Islet precursor cell (in vitro differentiated cells): ENCODE measurements around the gene ZSWIM1.
"Not testable (repeated sequence)": the region's sequence is repeated elsewhere in the genome, so short reads cannot be mapped to it uniquely, and the experiment has no call there.

Source experiments
- DNase-seq: peaks from one replicate; pipeline ENCODE4 v3.0.0-alpha.2; 2018

The ZSWIM1 gene

DNA sequence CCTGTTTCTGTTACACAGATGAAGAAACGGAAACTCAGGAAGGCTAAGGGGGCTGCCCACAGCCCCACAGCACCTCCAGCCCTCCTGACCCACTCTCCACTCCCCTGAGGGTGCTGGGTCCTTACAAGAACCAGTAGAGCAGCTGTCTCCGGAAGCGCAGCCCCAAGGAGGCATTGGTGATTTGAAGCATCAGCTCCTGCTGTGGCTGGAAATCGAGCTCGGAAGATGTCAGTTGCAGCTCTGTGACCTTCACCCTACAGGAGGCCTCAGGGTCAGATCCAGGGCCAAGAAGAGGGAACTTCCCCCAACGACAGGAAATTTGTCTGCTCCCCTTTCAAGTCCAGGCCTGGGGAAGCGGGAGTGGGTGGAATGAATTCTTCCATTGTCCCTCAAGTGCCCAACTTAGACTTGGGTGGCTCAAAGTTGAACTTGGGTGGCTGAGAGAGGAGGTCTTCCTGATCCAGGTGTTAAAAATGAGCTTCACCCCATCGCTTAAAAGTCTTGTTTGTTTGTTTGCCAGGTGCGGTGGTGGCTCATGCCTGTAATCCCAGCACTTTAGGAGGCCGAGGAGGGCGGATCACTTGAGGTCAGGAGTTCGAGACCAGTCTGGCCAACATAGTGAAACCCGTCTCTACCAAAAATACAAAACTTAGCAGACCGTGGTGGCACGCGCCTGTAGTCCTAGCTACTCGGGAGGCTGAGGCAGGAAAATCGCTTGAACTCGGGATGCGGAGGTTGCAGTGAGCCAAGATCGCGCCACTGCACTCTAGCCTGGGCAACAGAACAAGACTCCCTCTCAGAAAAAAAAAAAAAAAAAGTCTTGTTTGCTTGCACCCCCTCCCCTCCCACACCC lies 29.0 kb downstream of the ZSWIM1 start:
- DNase-seq, result no peak

DNA sequence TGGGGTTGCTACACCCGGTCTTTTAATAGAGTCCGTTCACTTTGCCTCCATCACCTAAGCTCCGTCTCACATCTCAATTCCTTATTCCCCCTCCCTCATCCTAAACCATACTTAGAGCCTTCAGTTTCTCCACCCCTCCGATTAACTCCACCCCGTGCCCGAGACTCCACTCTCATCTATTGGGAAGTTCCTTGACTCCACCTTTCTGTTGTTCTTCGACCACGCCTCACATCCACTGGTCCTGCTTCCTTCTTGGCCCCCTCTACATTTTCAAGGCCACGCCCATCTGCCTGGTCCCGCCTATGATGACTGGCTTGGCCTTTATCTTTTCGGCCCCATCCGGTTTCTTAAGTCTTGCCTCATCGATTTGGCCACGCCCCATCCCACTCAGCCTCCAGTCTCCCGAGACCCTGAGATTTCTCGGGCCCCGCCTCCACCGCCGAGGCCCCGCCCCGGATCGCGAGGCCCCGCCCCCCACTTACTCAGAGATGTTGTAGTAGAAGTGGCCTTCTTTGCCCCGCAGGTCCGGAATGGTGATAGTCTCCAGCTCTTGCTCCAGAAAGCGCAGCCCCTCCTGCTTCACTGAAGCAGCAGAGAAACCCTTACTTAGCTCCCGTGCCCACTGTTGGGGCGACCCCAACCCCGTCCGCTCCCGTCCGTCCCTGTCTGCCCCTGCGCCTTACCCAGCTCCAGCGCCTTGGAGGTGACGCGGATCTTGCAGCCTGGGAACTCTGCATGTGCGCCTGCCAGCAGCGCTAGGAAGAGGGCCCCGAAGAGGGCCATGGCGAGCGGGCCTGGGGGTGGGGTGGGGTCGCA lies 29.9 kb downstream of the ZSWIM1 start:
- DNase-seq, result peak; percentile 100

DNA sequence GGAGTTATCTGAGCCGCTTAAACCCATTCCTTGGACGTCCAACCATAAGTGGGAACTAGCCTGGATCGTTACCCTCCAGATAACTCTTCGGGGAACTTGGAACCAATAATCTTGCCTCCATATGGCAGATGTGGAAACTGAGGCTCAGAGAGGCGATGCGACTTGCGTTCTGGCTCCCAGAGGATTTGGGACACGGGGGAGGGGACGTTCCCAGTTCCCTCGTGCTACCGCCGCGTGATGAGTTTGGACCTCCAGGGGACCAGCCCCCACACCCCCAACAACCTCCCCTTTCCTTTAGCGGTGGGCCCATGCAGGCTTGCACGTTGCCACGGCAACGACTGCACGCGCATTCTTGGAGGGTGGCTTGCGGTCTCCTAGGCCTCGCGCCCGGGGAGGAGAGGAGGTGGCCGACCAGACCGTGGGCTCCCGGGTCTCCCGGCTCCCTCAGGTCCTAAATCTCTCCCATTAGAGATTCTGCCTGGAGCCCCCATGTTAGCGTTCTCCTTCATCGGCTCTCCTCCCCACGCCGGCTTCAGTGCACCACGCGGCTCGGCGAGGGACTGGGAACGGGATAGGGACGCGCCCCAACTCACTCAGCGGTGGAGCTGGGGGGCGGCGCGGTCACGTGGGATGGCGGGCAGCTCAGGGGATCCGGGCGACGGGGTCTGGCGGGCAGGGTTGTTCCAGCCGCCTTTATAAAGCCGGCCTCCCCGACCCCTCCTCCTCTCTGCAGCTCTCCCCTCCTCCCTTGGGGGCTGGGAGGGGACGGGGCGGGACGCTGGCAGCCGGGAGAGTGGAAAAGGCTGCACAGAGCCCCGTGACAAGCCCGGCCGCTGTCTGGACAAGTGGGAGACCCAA lies 30.7 kb downstream of the ZSWIM1 start, which contains the start of gene PLTP:
PLTP (minus strand) TSS at position 670 of the 858 bp plus-strand sequence. CDS start 703 bp downstream, outside the sequence.
- DNase-seq, result peak; percentile 91

DNA sequence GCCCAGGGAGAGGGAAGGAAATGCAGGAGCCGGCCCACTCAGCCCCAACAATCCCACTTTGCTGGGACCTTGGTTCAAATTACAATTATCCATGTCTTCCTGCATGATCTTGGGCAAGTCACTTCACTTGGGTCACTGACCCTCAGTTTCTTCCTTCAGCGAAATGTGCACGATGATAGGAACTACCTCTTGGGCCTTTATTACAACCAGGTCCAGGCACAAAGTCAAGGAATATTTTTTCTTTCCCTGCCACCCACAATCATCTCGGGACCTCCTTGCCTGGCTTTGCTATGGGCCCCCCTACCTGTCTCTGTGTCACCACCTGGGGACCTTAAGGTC lies 31.3 kb downstream of the ZSWIM1 start:
- DNase-seq, result no peak

DNA sequence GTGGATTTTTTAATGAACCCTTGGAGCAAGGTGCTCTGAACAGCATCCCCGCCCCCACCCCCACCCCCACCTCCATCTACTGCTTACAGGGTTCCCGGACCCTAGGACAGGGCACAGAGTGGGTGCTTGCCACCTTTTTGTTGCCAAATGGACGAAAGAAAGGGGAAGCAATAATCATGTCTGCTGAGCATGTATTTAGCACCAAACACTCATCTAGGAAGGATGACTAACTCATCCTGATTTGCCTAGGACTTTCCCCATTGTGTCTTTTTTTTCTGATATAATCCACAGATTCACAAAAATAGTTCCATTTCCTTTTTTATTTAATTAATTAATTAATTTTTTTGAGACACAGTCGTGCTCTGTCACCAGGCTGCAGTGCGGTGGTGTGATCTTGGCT lies 32.1 kb downstream of the ZSWIM1 start:
- no peak for DNase-seq

DNA sequence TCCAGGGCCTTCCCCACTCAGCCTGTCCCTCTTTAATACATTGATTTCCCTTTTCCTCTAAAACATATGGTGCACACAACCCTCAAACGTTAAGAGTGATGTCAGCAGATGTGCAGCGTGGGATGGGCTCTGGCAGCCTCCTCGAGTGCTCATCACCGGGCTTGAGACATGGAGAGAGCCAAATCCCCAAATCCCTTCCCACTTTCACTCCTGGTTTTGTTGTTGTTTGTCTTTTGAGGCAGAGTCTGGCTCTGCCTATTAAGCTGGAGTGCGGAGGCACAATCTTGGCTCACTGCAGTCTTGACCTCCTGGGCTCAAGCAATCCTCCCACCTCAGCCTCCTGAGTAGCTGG lies 36.7 kb downstream of the ZSWIM1 start:
- DNase-seq, result no peak

DNA sequence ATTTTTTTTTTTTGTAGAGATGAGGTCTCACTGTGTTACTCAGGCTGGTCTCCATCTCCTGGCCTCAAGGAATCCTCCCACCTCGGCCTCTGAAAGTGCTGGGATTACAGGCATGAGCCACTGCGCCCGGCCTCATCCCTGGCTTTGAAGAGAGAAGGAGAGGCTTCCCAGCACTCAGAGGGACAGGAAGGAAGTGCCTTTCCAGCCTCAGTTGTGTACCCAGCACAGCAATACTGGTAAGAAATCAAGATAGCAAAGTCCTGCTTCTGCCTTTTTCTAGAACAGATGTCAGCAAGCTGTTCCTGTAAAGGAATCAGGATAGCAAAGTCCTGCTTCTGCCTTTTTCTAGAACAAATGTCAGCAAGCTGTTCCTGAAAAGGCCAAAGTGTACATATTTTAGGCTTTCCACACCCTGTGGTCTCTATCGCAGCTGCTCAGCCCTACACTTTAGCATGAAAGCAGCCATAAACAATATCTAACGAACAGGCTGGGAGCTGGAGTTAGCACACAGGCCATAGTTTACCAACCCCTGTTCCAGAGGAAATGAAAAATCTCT lies 37.2 kb downstream of the ZSWIM1 start:
- DNase-seq, result no peak

DNA sequence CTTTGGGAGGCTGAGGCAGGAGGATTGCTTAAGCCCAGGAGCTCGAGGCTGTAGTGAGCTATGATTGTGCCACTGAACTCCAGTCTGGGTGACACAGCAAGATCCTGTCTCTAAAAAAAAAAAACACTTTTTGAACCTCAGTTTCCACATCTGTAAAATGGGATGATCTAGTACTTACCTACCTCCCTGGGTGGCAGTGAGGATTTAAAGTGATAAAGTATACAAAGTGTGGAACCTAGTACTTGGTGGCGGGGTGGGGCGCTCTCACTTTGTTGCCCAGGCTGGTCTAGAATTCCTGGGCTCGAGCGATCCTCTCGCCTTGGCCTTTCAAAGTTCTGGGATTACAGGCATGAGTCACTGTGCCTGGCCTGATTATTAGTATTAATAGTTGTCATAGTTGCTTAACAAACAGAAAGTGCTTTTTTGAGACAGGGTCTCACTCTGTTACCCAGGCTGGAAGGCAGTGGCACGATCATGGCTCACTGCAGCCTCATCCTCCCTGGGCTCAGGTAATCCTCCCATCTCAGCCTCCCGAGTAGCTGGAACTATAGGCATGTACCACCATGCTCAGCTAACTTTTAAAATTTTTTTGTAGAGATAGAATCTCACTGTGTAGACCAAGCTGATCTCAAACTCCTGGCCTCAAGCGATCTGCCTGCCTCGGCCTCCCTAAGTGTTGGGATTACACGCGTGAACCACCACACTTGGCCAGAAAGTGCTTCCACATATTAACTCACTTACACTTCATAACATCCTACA lies 37.9 kb downstream of the ZSWIM1 start:
- no peak for DNase-seq

DNA sequence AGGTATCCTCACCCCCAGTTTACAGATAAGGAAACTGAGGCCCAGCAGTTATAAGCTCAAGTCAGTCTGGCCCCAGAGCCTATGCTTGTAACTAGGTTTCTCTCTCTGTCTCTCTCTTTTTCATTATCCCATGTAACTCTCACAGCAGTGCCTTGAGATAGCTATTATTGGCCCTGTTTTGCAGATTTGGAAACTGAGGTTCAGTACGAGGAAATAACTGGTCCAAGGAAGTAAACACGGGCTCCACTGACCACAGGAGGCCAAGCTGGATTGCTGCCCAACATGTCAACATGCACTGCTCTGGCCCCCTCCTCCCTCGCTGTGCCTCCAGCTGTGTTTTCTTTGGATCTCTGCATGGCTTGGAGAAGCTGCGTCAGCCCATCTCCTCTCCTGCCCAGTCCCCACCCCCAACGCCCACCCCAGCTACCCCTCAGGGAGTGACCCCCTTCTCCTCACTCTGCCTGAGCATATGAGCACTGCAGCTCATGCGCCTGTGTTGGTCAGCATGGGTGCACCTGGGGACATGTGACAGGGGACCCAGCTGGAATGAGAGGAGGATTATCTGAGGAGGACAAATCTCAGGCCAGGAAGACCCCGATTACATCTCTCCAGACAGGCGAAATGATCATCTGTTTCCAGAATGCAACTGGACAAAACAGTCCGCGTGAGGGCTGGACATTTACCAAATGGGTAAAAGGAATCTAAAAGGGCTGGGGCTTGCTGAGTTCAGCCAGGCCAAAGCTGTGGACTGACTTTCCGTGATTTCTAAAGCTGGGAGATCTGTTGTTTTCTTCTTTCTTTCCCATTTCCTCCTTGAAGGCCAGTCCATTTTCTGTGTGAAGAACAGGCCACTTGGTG lies 38.7 kb downstream of the ZSWIM1 start:
- DNase-seq, result no peak

DNA sequence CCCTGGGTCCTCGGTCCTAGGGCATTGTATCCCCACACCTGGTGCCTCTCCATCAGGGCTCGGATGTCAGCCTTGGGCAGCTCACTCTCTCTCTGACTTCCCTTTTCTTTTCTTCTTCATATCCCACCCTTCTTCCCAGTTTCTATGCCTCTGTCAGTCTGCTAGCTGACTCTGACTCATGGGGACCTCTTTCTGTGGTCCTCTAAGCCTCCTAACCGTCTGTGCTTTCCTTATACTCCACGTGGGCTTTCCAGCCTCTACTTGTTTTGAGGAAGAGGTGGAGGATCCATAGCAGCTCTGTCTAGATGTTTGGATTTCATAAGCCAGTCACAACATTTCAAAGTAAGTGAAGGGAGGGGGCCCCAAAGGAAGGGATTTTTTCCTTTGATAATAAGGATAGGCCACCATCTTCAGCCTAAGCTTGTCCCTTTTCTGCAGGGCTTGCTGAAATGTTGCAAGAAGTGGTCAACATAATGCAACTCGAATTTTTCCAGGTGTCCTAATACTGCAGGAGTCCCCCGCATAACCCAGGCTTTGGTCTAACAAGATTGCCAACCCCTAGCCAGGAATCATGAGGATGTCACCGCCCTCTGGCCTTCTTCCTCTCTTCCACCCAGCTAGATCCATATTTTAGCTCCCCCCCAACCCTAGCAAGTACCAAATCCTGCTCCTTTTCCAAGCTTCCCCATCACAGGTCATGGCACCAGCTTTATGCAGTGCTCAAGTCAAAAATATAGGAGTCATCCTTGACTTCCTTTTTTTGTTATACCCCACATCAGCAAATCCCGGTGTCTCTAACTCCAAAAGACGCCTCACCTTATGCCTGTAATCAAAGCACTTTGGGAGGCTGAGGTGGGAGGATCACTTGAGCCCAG lies 39.7 kb downstream of the ZSWIM1 start:
- DNase-seq, result no peak

DNA sequence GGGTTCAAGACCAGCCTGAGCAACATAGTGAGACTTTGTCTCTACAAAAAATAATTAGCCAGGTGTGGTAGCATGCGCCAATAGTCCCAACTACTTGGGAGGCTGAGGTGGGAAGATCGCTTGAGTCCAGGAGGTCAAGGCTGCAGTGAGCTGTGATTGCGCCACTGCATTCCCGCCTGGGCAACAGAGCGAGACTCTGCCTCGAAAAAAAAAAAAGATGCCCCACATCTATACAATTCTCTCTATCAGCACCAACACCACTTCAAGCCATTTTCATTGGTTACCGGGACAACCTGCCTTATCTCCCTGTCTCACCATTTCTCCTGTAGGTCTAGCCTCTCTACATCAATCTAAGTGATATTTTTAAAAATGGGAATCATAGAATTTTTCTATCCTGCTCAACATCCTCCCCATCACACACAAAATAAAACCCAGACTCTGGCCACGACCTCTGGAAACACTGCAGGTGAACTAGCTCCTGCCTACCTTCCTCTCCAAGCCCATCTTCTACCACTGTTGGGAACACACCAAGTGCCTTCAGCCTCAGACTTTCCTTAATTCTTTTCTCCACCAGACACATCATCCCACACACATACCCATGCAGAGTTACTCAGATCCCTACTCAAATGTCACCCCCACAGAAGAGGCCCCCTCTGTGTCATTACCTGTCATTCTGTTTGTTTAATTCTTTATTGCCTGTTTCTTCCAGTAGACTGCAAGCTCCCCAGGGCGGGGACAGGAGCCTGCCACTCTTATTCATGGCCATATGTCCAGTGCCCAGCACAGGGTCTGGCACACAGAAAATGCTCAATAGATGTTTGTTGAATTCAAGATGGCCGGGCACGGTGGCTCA lies 40.5 kb downstream of the ZSWIM1 start:
- DNase-seq, result no peak

DNA sequence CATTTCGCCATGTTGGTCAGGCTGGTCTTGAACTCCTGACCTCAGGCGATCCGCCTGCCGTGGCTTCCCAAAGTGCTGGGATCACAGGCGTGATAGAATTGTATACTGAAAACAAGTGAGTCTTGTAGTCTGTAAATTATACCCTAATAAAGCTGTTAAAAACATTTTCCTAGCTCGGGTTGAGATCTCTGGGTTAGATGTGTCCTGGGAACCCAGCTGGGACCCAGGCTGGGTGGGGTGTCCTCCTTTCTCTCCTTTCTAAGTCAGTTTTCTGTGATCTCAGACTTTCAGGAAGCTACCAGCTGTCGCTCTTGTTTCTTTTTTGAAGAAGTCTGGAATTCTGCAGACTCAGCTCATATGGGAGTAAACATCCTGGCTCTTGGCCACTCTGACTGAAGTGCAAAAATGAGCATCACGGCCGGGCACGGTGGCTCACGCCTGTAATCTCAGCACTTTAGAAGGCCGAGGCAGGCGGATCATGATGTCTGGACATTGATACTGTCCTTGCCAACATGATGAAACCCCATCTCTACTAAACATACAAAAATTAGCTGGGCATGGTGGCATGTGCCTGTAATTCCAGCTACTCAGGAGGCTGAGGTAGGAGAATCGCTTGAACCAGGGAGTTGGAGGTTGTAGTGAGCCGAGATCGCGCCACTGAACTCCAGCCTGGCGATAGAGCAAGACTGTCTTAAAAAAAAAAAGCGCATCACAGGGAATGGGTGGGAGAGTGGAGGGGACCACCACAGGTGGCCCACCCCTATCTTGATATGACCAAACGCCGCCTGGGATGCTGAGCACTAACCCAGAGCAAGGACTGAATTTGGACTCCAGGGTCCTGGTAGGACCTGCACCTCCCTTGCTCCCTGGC lies 43.6 kb downstream of the ZSWIM1 start:
- no peak for DNase-seq

DNA sequence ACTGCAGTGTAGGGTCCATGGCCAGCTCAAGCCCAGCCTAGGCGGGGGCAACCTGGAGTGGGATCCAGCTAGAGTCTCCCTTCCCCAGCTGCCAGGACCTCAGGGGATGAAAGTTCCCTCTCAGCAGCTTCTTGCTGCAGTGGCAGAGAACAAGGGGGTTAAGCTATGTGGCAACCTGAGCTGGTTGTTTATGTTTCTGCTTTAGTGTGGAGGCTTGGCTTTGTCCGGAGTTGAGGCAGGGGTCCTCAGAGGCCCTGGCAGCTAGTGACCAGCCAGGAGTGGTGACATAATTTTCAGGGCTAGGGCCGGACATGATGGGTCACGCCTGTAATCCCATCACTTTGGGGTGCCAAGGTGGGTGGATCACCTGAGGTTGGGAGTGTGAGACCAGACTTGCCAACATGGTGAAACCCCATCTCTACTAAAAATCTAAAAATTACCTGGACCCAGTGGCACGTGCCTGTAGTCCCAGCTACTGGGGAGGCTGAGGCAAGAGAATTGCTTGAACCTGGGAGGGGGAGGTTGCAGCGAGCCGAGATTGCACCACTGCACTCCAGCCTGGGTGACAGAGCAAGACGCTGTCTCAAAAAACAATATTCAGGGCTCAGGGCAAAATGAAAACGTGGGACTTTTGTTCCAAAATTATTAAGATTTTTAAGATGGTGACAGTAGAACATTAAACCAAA lies 44.9 kb downstream of the ZSWIM1 start:
- DNase-seq, result no peak

DNA sequence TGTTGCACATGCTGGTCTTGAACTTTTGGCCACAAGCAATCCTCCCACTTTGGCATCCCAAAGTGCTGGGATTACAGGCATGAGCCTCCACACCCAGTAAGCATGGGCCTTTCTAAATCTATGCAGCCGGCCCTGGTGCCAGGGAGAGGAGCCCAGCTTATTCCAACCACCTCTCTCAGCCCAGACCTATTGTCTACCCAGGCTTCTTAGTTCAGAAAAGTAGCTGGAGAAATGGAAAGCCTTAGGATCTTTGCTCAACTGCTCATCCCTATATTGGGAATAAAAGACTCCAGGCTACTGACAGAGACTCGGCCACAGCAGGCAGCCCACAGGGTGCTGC lies 45.7 kb downstream of the ZSWIM1 start:
- DNase-seq, result no peak

DNA sequence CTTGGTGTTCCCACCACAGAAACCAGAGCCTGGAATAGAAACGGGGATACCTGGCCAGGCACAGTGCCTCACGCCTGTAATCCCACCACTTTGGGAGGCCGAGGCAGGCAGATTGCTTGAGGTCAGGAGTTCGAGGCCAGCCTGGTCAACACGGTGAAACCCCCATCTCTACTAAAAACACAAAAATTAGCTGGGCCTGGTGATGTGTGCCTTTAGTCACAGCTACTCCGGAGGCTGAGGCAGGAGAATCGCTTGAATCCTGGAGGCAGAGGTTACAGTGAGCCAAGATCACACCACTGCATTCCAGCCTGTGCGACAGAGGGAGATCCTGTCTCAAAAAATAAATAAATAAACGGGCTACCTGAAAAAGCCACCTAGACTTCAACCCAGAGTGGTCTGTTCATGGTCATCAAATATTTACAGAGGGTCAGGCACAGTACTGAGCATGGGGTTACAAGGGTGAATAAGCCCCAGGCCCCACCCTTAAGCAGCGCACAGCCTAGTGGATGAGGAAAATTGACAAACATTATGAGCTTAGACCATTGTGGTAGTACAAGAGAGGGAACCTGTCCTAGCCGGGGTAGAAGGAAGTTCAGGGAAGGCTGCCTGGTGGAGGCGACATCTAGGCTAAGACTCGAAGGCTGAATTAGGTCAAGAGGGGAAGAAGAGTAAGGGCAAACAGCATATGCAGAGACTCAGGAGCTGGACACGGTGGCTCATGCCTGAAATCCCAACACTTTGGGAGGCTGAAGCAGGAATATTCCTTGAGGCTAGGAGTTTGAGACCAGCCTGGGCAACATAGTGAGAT lies 46.2 kb downstream of the ZSWIM1 start:
- DNase-seq, result no peak

DNA sequence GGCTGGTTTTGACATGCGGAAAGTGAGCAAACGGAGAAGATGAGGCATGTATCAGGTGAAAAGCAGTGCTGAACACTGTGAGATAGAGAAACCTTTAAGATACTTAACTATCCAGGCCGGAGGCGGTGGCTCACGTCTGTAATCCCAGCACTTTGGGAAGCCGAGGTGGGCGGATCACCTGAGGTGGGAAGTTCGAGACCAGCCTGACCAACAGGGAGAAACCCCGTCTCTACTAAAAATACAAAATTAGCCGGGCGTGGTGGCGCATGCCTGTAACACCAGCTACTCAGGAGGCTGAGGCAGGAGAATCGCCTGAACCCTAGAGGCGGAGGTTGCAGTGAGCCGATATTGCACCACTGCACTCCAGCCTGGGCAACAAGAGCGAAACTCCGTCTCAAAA lies 50.7 kb downstream of the ZSWIM1 start:
- not testable (repeated sequence) for DNase-seq
